Ovary (tissue), 9 donors: Measurements from ENCODE around the gene SWI5. TPM values are rescaled to one million over a fixed set of nuclear protein-coding genes. Genes with fewer than 3 reads are reported as not detected.

Source experiments
- DNase-seq, 5 donors: peaks; one replicate each; pipeline ENCODE4 v3.0.0-alpha.2; 2019 to 2020
- H3K27ac ChIP-seq, 2 donors: fragments of 200-600 bp; one replicate each; pipeline versions ENCODE4 v1.5.1 to v1.8.0; 2019 to 2022
- H3K27me3 ChIP-seq: fragments of 200-600 bp; one replicate; pipeline ENCODE4 v1.8.0; 2022
- H3K36me3 ChIP-seq: fragments of 200-600 bp; sonication (generic); one replicate; pipeline ENCODE4 v1.5.1; 2019
- H3K4me1 ChIP-seq: one replicate; pipeline ENCODE4 v1.8.1; 2013; ENCODE audit warnings: mild to moderate bottlenecking, moderate library complexity; ENCODE audit not compliant: insufficient read depth
- H3K4me3 ChIP-seq: fragments of 200-600 bp; sonication (generic); one replicate; pipeline ENCODE4 v1.5.1; 2017
- H3K9me3 ChIP-seq, 2 donors: fragments of 200-600 bp in 1 of 2; sonication (generic) in 1 of 2; one replicate each; pipeline versions ENCODE4 v1.5.1 to v1.8.1; 2013 to 2019; ENCODE audit warnings: mild to moderate bottlenecking in 1 of 2, moderate library complexity in 1 of 2
- CTCF ChIP-seq, 3 donors: fragments of 450-650 bp in 2 of 3; fragments of 200-600 bp in 1 of 3; IDR thresholded peaks; one replicate each; pipeline versions ENCODE4 v1.5.1 to v1.8.0; 2016 to 2022; ENCODE audit warnings: antibody characterized with exemption in 3 of 3, mild to moderate bottlenecking in 1 of 3
- EP300 ChIP-seq: sonication (generic); formaldehyde crosslinking; IDR thresholded peaks from one replicate; pipeline ENCODE4 v1.6.1; 2017; ENCODE audit warnings: antibody characterized with exemption
- POLR2A ChIP-seq: fragments of 450-650 bp; IDR thresholded peaks from one replicate; pipeline ENCODE4 v1.6.1; 2017; ENCODE audit warnings: antibody characterized with exemption, mild to moderate bottlenecking, moderate library complexity
- WGBS, 3 donors: extraction: QIAGEN DNeasy Blood & Tissue Kit in 1 of 3; methylation state at CpG; one replicate each; pipeline versions ENCODE4 v1.1.5 to v1.1.7; 2013 to 2017; 5-methylcytosine and 5-hydroxymethylcytosine counted together
- intact Hi-C, 4 donors: fragments of 100-400 bp; cut with DNase I; formaldehyde crosslinking; loops; one replicate each; pipeline versions ENCODE4 v1.11.0 to v1.15.1; 2022 to 2023
- polyA plus RNA-seq, 2 donors: library from polyadenylated mRNA; stranded (reverse); fragments of 200-250 nt in 1 of 2; fragments of 350-450 nt in 1 of 2; fragmentation: Illumina TruSeq in 1 of 2; extraction: RNeasy Lipid Tissue Mini Kit (QIAGEN cat#74804) in 1 of 2; gene quantifications; one replicate each; pipeline ENCODE4 v1.2.3, GENCODE V29; 2013 to 2014
- total RNA-seq, 7 donors: library from RNA; depleted of rRNA in 2 of 7; stranded (reverse); fragments of >200 nt in 2 of 7; fragmentation: NEBNext Ultra II Directional in 3 of 7; extraction: Animal tissue kit (Norgen Biotek cat#: 25700) in 3 of 7; gene quantifications; one replicate each; pipeline versions ENCODE4 v1.1.0 to v1.2.4, GENCODE V29; 2016 to 2023
- donor health status: DM: no; HTN: no; CAD: no; lungs with moderate emphysema.
- donor health status: DM: no; HTN: no; CAD: no.
- donor health status: Bipolar disorder and iron deficiency.
- donor health status: DM: yes; HTN: yes; CAD: no.
- donor health status: DM: no; HTN: no; CAD: no.
- donor health status: DM: yes; HTN: yes; CAD: no.

SWI5 gene
- total and polyA plus RNA-seq, 9 donors, result 22.4 to 48.9 (median 30.3) TPM

GRCh38 chr9:128251732-128252100 is 24.4 kb upstream of the SWI5 start:
- Histone ChIP-seq H3K27me3 (no peaks in the 10 kb centered on the region), H3K27ac (no peak overlapping the region), H3K9me3 (no peaks in the 10 kb centered on the region), H3K4me3 (no peak overlapping the region), H3K4me1 (no peaks in the 10 kb centered on the region), H3K36me3 (no peaks in the 10 kb centered on the region)
- 81 to 90% (median 90%) methylated on average over 3 of the region's 3 CpGs for WGBS, 3 donors
- intact Hi-C loops, result no loop called here
- no peak for DNase-seq
- TF ChIP-seq POLR2A (no peak), CTCF (IDR thresholded peaks at IDR 0.05) (no peak), EP300 (no peak)

GRCh38 chr9:128252317-128253139 is 23.5 kb upstream of the SWI5 start:
- intact Hi-C loops, result no loop called here
- no peak for DNase-seq
- no peaks in the 10 kb centered on the region for H3K27me3 ChIP-seq
- no peak overlapping the region for H3K4me3 ChIP-seq
- WGBS, 3 donors, result 84 to 87% (median 85%) methylated on average over 25 of the region's 25 CpGs
- H3K4me1 ChIP-seq, result no peaks in the 10 kb centered on the region
- no peaks in the 10 kb centered on the region for H3K36me3 ChIP-seq
- no peaks in the 10 kb centered on the region for H3K9me3 ChIP-seq
- no peak overlapping the region for H3K27ac ChIP-seq
- TF ChIP-seq POLR2A, result no peak
- TF ChIP-seq EP300, result no peak
- no peak for TF ChIP-seq CTCF (IDR thresholded peaks at IDR 0.05)

- TF ChIP-seq POLR2A, result no peak
- TF ChIP-seq CTCF (IDR thresholded peaks at IDR 0.05), result no peak
- TF ChIP-seq EP300, result no peak
- Histone ChIP-seq H3K27me3 (no peaks in the 10 kb centered on the region), H3K4me1 (no peaks in the 10 kb centered on the region), H3K9me3 (no peaks in the 10 kb centered on the region), H3K36me3 (no peaks in the 10 kb centered on the region), H3K4me3 (no peak overlapping the region), H3K27ac (no peak overlapping the region)
- 82 to 84% (median 84%) methylated on average over 30 to 31 of the region's 31 CpGs for WGBS, 3 donors
- intact Hi-C loops, result no loop called here
- no peak for DNase-seq
Observed at GRCh38 chr9:128253140-128253990, 22.7 kb upstream of the SWI5 start.

GRCh38 chr9:128253991-128254346 is 22.1 kb upstream of the SWI5 start:
- no peak overlapping the region for H3K4me3 ChIP-seq
- no peaks in the 10 kb centered on the region for H3K36me3 ChIP-seq
- H3K27me3 ChIP-seq, result no peaks in the 10 kb centered on the region
- no peak for DNase-seq
- H3K9me3 ChIP-seq, result no peaks in the 10 kb centered on the region
- WGBS, 3 donors, result 85 to 89% (median 85%) methylated on average over 7 of the region's 7 CpGs
- intact Hi-C loops, result no loop called here
- TF ChIP-seq POLR2A (no peak), EP300 (no peak), CTCF (IDR thresholded peaks at IDR 0.05) (no peak)
- H3K4me1 ChIP-seq, result no peaks in the 10 kb centered on the region
- H3K27ac ChIP-seq, result no peak overlapping the region
